GM12878 (cell line): ENCODE measurements around the gene SLC22A31. TPM values are rescaled to one million over a fixed set of nuclear protein-coding genes. Genes with fewer than 3 reads are reported as not detected.

Experiments
- IKZF1 ChIP-seq: fragments of 450-650 bp; conservative IDR thresholded peaks from 2 replicates; pipeline ENCODE4 v1.6.1; 2017; ENCODE audit warnings: antibody characterized with exemption, mild to moderate bottlenecking
- NFIC ChIP-seq: IDR thresholded peaks from 2 replicates; pipeline ENCODE4 v1.6.1; 2012; ENCODE audit warnings: low read depth, mild to moderate bottlenecking, inconsistent platforms, low read length, moderate library complexity
- NR2F1 ChIP-seq: fragments of 450-650 bp; conservative IDR thresholded peaks from 2 replicates; pipeline ENCODE4 v1.6.1; 2017; ENCODE audit warnings: mild to moderate bottlenecking
- SREBF1 ChIP-seq: IDR thresholded peaks from 2 replicates; pipeline ENCODE4 v1.6.1; 2012; ENCODE audit warnings: mild to moderate bottlenecking, low read length
- polyA plus RNA-seq, 11 experiments: library from polyadenylated mRNA; depleted of rRNA in 4 of 11; unstranded in 6 of 11; stranded (reverse) in 5 of 11; fragments of >200 nt; fragmentation: Nextera tagmentation in 4 of 11; fragmentation: Illumina TruSeq in 1 of 11; extraction: Ambion mirVana in 4 of 11; extraction: Trizol in 1 of 11; gene quantifications; 1 replicate in 1 of 11; 2 replicates in 10 of 11; pipeline versions ENCODE4 v1.2.1 to v1.2.3, GENCODE V29; 2011 to 2016; ENCODE audit warnings: inconsistent platforms in 2 of 11, missing spikeins in 2 of 11, low read depth in 1 of 11
- total RNA-seq, 4 experiments: library from RNA; depleted of rRNA in 3 of 4; stranded (reverse); fragments of >200 nt in 3 of 4; fragmentation: Illumina TruSeq in 1 of 4; extraction: Trizol in 1 of 4; gene quantifications; 2 replicates each; pipeline versions ENCODE4 v1.2.1 to v1.2.3, GENCODE V29; 2013 to 2021
- TF ChIP-seq, protein P1 (sequence below): fragments of 450-650 bp; IDR thresholded peaks from 2 replicates; pipeline ENCODE4 v1.6.1; 2017; ENCODE audit warnings: mild to moderate bottlenecking, low read depth, inconsistent platforms; ENCODE audit not compliant: poor library complexity, severe bottlenecking
- TF ChIP-seq, protein P2 (sequence below): fragments of 450-650 bp; conservative IDR thresholded peaks from 2 replicates; pipeline ENCODE4 v1.6.1; 2017; ENCODE audit warnings: mild to moderate bottlenecking, moderate library complexity
- TF ChIP-seq, protein P3 (sequence below): IDR thresholded peaks from 2 replicates; pipeline ENCODE4 v1.6.1; 2012; ENCODE audit warnings: low read depth, low read length, improper control_type of control experiment
- TF ChIP-seq, protein P4 (sequence below): fragments of 450-650 bp; formaldehyde crosslinking; IDR thresholded peaks from 2 replicates; pipeline ENCODE4 v1.4.0; 2020; ENCODE audit warnings: mild to moderate bottlenecking, moderate library complexity

The SLC22A31 gene
- total and polyA plus RNA-seq, 10 of the 15 experiments (the other 5 are each of a cell fraction or from before 2014, with no cell fraction given): 0.13 to 0.24 (median 0.23) TPM; not detected in 7

DNA sequence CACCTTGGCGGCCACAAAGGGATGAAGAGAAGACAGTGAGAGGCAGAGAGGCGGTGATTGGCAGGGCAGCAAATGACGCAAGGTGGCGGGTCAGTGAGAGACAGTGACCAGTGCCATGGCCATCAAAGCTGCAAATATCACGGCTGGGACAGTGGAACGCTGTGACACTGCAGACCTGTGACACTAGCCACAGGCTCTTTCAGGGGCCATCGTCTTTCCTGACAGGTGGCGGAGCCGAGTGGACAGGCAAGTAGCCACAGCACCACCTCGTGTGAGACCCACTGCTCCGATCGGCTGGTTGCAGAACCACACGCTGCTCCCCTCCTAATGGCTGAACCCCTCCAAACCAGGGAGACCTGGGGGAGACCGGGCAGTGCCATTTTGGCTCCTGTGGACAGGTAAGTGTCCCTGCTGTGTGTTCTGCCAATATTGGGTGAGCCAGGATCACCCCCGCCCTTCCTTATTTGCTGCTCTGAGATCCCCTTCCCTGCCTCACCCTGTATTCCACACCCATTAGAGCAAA is 9.2 kb upstream of the SLC22A31 start (continued):
- TF ChIP-seq, protein P1, sequence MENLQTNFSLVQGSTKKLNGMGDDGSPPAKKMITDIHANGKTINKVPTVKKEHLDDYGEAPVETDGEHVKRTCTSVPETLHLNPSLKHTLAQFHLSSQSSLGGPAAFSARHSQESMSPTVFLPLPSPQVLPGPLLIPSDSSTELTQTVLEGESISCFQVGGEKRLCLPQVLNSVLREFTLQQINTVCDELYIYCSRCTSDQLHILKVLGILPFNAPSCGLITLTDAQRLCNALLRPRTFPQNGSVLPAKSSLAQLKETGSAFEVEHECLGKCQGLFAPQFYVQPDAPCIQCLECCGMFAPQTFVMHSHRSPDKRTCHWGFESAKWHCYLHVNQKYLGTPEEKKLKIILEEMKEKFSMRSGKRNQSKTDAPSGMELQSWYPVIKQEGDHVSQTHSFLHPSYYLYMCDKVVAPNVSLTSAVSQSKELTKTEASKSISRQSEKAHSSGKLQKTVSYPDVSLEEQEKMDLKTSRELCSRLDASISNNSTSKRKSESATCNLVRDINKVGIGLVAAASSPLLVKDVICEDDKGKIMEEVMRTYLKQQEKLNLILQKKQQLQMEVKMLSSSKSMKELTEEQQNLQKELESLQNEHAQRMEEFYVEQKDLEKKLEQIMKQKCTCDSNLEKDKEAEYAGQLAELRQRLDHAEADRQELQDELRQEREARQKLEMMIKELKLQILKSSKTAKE: no peak
- TF ChIP-seq, protein P2, sequence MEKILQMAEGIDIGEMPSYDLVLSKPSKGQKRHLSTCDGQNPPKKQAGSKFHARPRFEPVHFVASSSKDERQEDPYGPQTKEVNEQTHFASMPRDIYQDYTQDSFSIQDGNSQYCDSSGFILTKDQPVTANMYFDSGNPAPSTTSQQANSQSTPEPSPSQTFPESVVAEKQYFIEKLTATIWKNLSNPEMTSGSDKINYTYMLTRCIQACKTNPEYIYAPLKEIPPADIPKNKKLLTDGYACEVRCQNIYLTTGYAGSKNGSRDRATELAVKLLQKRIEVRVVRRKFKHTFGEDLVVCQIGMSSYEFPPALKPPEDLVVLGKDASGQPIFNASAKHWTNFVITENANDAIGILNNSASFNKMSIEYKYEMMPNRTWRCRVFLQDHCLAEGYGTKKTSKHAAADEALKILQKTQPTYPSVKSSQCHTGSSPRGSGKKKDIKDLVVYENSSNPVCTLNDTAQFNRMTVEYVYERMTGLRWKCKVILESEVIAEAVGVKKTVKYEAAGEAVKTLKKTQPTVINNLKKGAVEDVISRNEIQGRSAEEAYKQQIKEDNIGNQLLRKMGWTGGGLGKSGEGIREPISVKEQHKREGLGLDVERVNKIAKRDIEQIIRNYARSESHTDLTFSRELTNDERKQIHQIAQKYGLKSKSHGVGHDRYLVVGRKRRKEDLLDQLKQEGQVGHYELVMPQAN: no peak
- TF ChIP-seq, protein P3, sequence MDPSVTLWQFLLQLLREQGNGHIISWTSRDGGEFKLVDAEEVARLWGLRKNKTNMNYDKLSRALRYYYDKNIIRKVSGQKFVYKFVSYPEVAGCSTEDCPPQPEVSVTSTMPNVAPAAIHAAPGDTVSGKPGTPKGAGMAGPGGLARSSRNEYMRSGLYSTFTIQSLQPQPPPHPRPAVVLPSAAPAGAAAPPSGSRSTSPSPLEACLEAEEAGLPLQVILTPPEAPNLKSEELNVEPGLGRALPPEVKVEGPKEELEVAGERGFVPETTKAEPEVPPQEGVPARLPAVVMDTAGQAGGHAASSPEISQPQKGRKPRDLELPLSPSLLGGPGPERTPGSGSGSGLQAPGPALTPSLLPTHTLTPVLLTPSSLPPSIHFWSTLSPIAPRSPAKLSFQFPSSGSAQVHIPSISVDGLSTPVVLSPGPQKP: no peak
- TF ChIP-seq NR2F1 (no peak), NFIC (no peak), IKZF1 (no peak), SREBF1 (no peak)
- TF ChIP-seq, protein P4, sequence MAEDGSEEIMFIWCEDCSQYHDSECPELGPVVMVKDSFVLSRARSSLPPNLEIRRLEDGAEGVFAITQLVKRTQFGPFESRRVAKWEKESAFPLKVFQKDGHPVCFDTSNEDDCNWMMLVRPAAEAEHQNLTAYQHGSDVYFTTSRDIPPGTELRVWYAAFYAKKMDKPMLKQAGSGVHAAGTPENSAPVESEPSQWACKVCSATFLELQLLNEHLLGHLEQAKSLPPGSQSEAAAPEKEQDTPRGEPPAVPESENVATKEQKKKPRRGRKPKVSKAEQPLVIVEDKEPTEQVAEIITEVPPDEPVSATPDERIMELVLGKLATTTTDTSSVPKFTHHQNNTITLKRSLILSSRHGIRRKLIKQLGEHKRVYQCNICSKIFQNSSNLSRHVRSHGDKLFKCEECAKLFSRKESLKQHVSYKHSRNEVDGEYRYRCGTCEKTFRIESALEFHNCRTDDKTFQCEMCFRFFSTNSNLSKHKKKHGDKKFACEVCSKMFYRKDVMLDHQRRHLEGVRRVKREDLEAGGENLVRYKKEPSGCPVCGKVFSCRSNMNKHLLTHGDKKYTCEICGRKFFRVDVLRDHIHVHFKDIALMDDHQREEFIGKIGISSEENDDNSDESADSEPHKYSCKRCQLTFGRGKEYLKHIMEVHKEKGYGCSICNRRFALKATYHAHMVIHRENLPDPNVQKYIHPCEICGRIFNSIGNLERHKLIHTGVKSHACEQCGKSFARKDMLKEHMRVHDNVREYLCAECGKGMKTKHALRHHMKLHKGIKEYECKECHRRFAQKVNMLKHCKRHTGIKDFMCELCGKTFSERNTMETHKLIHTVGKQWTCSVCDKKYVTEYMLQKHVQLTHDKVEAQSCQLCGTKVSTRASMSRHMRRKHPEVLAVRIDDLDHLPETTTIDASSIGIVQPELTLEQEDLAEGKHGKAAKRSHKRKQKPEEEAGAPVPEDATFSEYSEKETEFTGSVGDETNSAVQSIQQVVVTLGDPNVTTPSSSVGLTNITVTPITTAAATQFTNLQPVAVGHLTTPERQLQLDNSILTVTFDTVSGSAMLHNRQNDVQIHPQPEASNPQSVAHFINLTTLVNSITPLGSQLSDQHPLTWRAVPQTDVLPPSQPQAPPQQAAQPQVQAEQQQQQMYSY (CRISPR knock-in tag): no peak
